Measurements from ENCODE around the gene BEND6.
"Not testable (repeated sequence)": the region's sequence is repeated elsewhere in the genome, so short reads cannot be mapped to it uniquely, and the experiment has no call there.

BEND6 gene

DNA sequence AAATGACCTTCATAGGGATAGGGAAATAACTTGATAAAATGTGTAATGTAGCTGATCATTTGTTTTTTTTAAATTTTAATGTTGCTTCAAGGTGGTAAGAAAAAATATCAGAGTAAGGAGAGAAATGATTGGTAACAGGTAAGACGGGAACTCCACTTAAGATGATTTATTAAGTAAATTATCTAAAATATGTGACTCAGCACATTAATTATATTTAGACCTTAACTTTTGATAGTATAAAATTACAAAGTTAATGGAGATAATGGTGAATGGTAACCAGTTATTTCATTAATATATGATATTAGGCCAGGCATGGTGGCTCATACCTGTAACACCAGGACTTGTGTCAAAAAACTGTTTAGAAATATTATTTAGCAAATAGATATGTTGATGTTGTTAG lies 10.2 kb downstream of the BEND6 start:
- DNase-seq (ENCODE audit: extremely low spot score, insufficient read length, low read depth) (no peak), FAIRE-seq (no peak)

DNA sequence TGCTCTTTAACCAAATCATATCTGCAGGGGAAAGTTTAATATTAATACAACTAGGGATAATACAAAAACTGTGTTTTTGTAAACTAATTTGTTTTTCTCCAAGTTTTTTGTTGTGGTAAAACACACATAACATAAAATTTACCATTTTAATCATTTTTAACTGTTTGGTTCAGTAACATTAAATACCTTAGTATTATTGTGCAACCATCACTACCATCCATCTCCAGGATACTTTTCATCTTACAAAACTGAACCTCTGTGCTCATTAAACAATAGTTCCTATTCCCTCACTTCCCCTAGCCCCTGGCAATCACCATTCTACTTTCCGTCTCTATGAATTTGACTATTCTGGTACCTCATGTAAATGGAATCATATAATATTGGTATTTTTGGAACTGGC lies 15.9 kb downstream of the BEND6 start:
- DNase-seq (ENCODE audit: extremely low spot score, insufficient read length, low read depth) (no peak), FAIRE-seq (no peak)

DNA sequence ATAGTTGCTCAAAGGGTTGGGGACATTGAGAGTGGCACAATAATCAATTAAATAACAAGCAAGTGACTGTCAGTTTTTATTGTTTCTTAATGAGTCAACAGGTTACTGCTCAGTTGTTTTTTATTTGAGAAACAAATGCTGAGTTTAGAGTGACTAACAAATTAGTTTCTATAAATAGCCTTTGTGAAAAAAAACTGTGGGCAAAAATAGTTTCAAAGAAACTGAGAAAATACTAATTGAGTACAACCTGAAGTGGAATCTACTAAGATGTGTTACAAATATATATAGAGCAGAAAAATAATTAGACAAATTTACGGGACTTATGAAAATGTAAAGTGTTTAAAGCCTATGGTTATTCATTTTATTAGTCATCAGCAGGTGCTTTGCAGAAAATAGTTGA lies 22.3 kb downstream of the BEND6 start:
- FAIRE-seq (no peak), DNase-seq (ENCODE audit: extremely low spot score, insufficient read length, low read depth) (no peak)

DNA sequence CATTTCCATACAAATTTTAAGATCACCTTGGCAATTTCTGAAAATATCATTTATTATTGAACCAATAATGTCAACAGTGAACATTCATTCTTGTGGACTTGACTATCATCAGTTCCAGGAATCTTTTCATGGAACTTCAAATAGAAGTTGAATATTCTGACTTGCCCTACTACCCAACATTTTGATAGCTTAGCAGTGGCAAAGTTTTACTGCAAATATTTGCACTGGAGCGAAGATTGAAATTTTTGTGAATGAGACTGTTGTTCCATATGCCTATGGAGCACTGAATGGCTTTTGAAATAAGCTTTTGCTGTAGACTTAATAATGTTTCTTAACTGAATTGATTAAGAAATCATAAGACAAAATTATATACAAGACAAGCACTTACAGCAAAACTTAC lies 23.6 kb downstream of the BEND6 start:
- DNase-seq (ENCODE audit: extremely low spot score, insufficient read length, low read depth) (no peak), FAIRE-seq (no peak)

DNA sequence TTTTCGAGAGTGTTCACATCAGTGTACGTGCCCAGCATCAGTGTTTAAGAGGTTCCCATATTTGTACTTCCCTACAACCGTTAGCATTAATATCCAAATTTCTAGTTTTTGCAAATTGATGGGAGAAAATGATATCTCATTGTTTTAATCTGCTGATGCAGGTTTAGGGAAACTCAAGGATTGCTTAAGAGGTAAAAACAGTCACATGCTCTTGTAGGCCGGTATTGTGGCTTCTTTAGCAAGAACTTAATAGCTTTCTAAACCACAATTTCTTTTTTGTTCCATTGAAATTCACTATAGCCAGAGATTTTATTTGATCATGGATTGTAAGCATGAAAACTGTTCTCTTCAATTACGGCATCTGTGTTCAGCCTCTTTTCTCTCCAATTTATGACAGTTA lies 29.5 kb downstream of the BEND6 start:
- DNase-seq (ENCODE audit: extremely low spot score, insufficient read length, low read depth), result no peak
- no peak for FAIRE-seq

DNA sequence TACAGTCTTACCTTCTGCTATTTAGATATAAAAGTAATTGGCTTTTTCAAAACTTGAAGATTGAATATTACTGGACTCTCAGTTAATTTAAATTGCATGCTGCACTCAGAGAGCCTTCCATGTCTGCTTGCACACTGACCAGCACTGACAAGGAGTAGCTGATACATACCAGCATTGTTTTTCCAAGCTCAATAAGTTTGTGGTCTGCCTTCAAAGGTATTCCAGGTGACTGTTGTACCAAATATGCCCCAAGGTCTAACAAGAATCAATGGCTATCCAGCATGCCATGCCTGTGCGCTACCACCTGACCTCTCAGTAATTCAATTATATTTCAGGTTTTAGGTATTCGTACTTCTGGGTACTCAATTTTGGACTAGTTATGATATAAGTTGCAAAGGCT lies 30.0 kb downstream of the BEND6 start:
- no peak for FAIRE-seq

DNA sequence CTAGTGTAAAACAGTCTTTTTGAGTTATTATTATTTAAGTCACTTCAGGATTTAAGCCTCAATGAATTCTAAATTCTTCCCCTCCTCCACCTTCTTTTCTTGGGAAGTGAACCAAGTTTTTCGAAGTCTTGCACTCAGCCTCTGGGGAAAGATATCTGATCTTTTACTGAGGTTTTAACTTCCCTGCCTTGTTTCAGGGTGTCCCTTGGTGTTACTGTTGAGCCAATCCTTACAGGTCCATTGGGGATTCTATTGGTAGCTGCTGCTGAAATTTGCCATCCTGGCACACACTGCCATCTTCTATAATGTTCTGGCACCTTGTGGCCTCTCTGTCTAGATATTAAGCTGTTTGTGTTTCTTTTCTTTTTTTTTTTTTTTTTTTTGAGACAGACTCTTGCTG lies 31.7 kb downstream of the BEND6 start:
- FAIRE-seq (no peak), DNase-seq (ENCODE audit: extremely low spot score, insufficient read length, low read depth) (no peak)

More for the DNA sequence above, 30.0 kb downstream of the BEND6 start:
- no peak for DNase-seq (ENCODE audit: extremely low spot score, insufficient read length, low read depth)

DNA sequence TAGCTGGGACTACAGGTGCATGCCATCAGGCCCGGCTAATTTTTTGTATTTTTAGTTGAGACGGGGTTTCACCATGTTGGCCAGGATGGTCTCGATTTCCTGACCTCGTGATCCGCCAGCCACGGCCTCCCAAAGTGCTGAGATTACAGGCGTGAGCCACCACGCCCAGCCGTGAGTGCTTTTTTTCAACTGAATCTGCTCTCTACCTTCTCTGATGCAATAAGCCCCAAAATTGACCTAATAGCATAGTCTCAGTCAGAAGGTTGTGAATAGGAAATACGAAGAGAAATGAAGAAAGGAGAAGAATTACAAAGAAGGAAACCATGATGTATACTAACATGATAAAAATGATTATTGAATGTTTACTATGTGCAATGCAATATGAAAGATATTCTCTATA lies 33.2 kb downstream of the BEND6 start:
- FAIRE-seq (peak; percentile 49), DNase-seq (ENCODE audit: extremely low spot score, insufficient read length, low read depth) (no peak)

DNA sequence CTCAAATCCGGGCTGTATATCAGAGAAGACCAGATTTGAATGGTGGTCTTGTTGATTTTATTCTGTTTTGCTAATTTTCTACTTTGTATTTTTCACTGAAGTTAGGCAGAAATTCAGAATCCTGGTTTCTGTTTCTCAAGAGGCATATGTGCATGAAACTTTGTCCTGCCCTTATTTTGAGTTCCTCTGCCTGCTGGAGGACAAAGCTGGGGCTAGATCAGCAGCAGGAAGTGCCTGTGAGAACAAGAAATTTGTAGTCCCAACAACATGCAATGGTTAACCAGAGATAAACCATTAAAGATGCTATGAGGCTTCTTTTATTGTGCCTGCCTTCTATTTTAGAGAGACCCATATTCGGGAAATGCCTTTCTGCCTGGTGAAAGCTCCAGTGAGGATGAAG lies 37.1 kb downstream of the BEND6 start:
- FAIRE-seq (no peak), DNase-seq (ENCODE audit: extremely low spot score, insufficient read length, low read depth) (no peak)

DNA sequence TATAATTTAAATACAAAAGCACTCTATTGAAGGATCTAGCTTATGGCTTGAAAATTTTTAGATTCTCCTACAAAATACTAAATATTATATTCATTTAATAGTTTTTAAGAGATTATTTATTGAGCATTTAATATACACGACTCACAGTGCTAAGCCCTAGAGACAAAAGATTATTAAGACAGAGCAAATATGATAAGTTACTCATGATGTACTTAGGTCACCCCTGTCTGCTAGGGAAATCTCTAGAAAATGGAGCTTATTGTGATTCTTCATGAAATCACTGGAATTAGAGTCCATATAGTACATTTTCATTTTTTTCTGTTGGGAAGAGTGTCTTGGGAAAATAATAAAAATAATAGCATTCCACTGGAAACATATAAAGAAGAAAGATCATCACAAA lies 37.8 kb downstream of the BEND6 start:
- DNase-seq (ENCODE audit: extremely low spot score, insufficient read length, low read depth) (no peak), FAIRE-seq (no peak)

DNA sequence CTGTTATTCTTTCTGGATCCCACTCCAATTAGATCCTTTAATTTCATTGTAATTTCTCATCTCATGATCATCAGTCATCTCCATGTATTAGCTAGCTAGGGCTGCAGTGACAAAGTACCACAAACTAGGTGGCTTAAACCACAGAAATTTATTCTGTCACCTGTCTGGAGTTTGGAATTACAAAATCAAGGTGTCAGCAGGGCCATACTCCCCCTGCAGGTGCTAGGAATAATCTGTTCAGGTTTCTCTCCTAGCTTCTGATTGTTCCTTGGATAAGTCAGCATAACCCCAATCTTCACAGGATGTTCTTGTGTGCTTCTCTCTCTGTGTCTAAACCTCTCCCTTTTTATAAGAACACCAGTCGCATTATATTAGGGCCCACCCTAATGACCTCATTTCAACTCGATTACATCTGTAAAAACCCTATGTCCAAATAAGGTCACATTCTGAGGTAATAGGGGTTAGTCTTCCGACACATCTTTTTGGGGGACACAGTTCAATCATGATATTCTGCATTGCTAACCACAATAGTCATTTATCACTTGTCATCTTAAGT lies 40.5 kb downstream of the BEND6 start:
- FAIRE-seq (no peak), DNase-seq (ENCODE audit: extremely low spot score, insufficient read length, low read depth) (no peak)

DNA sequence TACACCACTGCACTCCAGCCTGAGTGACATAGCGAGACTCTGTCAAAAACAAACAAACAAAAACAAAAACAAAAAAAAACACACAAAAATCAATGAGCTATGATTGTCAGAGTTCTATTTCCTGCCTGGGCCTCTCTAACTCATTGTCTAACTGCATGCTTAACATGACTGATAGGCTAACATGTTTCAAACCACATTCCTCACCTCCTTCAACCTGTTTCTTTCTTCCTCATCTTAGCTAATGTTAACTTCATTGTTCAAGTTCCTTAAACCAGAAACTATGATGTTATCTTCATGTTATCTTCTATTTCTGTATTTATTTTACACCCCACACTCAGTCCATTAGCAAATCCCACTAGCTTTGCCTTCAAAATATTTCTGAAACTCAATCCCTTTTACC lies 41.5 kb downstream of the BEND6 start:
- no peak for DNase-seq (ENCODE audit: extremely low spot score, insufficient read length, low read depth)
- peak; percentile 67 for FAIRE-seq

DNA sequence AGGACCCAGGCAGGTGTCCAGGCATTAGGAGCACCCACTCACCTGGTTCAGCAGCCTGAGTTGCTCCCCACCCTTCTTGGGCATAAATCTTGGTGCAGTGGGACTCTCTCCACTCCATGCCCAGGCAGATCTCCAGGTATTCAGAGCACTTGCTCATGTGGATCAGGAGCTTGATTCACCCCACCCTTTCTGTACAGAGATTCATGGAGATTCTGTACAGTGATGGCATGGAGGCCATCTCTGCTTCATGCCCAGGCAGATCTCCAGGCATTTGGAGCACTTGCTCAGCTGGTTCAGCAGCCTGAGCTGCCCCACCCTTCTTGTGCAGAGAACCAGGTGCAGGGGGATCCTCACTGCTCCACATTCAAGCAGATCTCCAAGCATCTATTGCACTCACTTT lies 44.1 kb downstream of the BEND6 start:
- FAIRE-seq (no peak), DNase-seq (ENCODE audit: extremely low spot score, insufficient read length, low read depth) (no peak)

DNA sequence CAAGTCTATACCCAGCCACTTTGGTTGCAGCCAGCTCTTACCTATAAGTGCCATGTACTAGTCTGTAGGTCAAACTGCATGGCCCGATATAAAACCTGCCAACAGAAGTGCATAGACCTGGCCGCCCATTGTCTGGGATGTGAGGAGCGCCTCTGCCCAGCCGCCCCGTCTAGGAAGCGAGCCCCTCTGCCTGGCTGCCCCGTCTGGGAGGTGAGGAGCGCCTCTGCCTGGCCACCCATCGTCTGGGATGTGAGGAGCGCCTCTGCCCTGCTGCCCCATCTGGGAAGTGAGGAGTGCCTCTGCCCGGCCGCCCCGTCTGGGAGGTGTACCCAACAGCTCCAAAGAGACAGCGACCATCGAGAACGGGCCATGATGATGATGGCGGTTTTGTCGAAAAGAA lies 44.8 kb downstream of the BEND6 start:
- DNase-seq (ENCODE audit: extremely low spot score, insufficient read length, low read depth), result not testable (repeated sequence)

DNA sequence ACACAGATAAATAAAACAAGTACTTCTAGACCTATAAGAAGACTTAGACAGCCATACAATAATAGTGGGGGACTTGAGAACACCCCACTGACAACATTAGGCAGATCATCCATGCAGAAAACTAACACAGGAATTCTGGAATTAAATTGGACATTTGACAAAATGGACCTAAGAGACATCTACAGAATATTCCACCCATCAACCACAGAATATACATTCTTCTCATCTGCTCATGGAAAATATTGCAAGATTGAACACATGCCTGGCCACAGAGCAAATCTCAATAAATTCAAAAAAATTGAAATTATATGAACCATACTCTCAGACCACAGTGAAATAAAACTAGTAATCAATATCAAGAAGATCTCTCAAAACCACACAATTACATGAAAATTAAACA lies 47.3 kb downstream of the BEND6 start:
- DNase-seq (ENCODE audit: extremely low spot score, insufficient read length, low read depth) (no peak), FAIRE-seq (no peak)

More for the DNA sequence above, 44.8 kb downstream of the BEND6 start:
- FAIRE-seq, result not testable (repeated sequence)

DNA sequence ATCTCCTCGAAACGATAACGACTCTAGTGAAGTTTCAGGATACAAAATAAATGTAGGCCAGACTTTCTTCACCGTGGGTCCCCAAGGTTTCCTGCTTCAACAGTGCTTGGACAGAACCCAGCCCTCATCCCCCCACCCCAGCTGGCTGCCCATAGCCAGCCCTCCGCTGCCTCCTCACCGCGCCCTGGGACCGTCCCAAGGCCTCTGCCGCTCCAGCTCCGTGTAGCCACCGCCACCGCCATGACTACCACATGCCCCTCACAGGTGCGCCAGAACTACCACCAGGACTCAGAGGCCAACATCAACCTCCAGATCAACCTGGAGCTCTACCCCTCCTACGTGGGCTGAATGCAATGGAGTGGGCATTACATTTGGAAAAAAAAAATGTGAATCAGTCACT lies 49.4 kb downstream of the BEND6 start:
- FAIRE-seq, result no peak
- no peak for DNase-seq (ENCODE audit: extremely low spot score, insufficient read length, low read depth)

DNA sequence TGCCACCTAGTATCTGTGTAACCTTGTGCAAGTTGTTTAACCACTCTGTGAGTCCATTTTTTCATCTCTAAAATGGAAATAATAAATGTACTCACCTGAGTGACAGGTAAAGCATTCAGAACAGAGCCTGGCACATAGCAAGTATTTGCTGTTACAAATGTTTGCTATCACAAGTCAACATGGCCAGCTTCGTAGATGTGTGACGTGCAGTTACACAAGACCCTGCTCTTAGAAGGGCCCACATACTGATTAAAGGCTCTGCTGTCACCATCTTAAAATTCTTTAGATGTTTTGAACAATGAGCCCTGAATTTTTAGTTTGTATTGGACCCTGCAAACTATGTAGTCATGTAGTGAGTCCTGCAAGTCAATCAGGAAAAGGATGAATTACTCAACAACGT lies 51.2 kb downstream of the BEND6 start:
- no peak for FAIRE-seq
- DNase-seq (ENCODE audit: extremely low spot score, insufficient read length, low read depth), result no peak

DNA sequence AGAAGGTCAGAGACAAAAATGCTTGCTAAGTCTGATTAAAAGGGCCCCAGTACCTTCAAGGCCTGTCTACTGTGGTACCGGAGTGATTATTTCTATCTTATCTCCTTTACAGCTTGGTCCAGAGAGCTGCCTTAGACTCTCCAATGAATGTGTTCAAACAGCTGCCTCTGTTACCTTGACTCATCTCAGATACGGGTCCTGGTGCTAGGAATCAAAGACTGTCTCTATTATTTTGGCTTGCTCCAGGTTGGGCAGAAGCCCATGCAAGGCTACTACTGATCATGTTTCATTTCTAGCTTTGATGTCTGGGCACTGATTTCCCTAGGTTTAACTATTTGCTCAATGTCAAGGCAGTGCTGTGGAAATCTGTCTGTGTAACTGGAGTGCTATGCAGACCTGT lies 53.2 kb downstream of the BEND6 start:
- not testable (repeated sequence) for FAIRE-seq

DNA sequence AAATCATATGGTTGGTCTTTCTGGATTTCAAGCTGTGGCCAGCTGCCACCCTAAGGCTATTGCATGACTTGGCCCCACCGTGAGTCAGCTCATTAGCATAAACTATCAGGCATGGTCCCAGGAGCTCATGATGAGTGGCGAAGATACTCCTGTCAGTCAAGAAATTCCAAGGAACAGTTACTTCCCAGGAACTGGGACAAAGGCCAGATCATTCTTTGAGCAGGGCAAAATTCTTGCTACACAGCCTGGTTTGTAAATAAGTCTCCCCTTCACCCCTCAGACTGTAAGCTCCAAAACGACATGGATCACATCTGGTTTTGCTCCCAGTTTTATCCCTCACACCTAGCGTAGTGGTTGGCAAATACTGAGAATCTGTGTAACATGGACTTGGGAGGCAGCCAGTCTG lies 58.6 kb downstream of the BEND6 start:
- no peak for FAIRE-seq

More for the DNA sequence above, 53.2 kb downstream of the BEND6 start:
- DNase-seq (ENCODE audit: extremely low spot score, insufficient read length, low read depth), result not testable (repeated sequence)

DNA sequence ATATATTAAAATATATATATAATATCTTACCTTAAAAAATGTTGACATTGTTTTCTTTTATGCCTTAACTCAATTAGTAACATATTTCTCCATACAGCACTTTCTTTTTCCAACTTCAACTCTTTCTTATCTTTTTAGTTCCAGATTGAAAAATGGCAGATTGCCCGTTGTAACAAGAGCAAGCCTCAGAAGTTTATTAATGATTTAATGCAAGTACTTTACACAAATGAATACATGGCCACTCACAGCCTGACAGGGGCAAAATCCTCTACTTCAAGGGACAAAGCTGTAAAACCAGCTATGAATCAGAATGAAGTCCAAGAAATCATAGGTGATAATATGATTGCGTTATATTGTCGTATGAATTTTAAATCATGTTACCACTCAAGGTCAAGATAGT lies 62.2 kb downstream of the BEND6 start:
- no peak for FAIRE-seq

More for the DNA sequence above, 58.6 kb downstream of the BEND6 start:
- no peak for DNase-seq (ENCODE audit: extremely low spot score, insufficient read length, low read depth)

DNA sequence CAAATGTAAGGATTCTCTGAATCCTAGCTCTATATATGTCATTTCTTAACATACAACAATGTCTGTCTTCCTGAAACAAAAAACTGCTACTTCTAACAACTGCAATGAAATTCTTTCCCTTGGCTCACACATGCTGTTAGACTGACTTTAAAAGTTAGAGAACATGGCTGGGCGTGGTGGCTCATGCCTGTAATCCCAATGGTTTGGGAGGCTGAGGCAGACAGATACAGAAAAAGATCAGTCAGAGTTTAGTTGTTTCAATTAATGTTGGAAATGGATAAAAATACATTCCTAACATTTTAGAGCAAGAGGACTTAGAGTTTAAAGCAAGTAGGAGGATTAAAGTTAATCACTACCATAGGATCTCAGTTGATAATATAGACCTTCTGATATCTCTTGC lies 62.9 kb downstream of the BEND6 start:
- FAIRE-seq (no peak), DNase-seq (ENCODE audit: extremely low spot score, insufficient read length, low read depth) (no peak)

More for the DNA sequence above, 62.2 kb downstream of the BEND6 start:
- no peak for DNase-seq (ENCODE audit: extremely low spot score, insufficient read length, low read depth)

DNA sequence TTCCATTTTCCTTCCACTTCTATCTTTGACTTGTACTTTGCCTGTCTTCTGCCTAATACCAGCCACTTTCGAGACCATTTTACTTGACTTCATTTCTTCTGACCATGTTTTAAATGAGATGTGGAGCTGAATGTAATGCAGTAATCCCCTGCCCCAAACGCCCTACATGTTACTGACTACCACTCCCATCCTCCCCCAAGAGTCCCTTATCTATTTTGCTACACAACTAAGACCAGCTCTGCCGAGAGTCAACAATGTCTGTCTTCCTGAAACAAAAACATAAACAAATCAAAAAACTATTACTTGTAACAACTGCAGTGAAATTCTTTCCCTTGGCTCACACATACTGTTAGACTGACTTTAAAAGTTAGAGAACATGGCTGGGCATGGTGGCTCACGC lies 64.5 kb downstream of the BEND6 start:
- no peak for FAIRE-seq
- no peak for DNase-seq (ENCODE audit: extremely low spot score, insufficient read length, low read depth)
